Panc1 (cell line): Measurements from ENCODE around the gene GAB3. TPM values are rescaled to one million over a fixed set of nuclear protein-coding genes. Genes with fewer than 3 reads are reported as not detected.

Experiments used
- ATAC-seq: fragments of 200-7000 bp; cut with Tn5 transposase; 2 replicates; pipeline ENCODE4 v1.9.1; 2020; ENCODE audit warnings: mild to moderate bottlenecking, moderate library complexity
- BruUV-seq: library from RNA; stranded (reverse); fragments of 400-500 nt; replicated peaks from 2 replicates; lab custom pipeline; 2021; lab: Mats Ljungman, UMichigan
- CTCF ChIA-PET: fragments of 300-600 bp; sonication (Branson Sonifier 250); formaldehyde crosslinking; loops from one replicate; lab custom pipeline; 2022; ENCODE audit warnings: antibody characterized with exemption; lab: Charles Lee
- POLR2A ChIA-PET: fragments of 300-600 bp; sonication (Branson Sonifier 250); formaldehyde crosslinking; loops from one replicate; lab custom pipeline; 2022; ENCODE audit warnings: antibody characterized with exemption; lab: Charles Lee
- DNase-seq: peaks from one replicate; pipeline ENCODE4 v3.0.0-alpha.2; 2010; ENCODE audit warnings: low read depth, low spot score
- H3K27ac ChIP-seq: 2 replicates; pipeline ENCODE4 v1.5.1; 2011; ENCODE audit warnings: mild to moderate bottlenecking, low read length, inconsistent platforms
- H3K27me3 ChIP-seq: fragments of 200-500 bp; sonication (Bioruptor generic); 2 replicates; pipeline ENCODE4 v1.6.0; 2014; ENCODE audit warnings: low read length, inconsistent platforms; ENCODE audit not compliant: control insufficient read depth, insufficient read depth
- H3K36me3 ChIP-seq: fragments of 200-500 bp; sonication (Bioruptor generic); 2 replicates; pipeline ENCODE4 v1.5.1; 2014; ENCODE audit warnings: inconsistent platforms, mild to moderate bottlenecking, low read length, moderate library complexity; ENCODE audit not compliant: control insufficient read depth, insufficient read depth
- H3K4me1 ChIP-seq: 2 replicates; pipeline ENCODE4 v1.5.1; 2011; ENCODE audit warnings: inconsistent platforms, mild to moderate bottlenecking, low read length, moderate library complexity; ENCODE audit not compliant: control insufficient read depth, insufficient read depth
- H3K4me3 ChIP-seq, 2 experiments: 2 replicates each; pipeline ENCODE4 v1.5.1; 2011 to 2012; ENCODE audit warnings: low read depth in 2 of 2, low read length in 2 of 2, mild to moderate bottlenecking in 2 of 2, inconsistent platforms in 1 of 2, moderate library complexity in 1 of 2
- H3K9me3 ChIP-seq: fragments of 200-500 bp; sonication (Bioruptor generic); 2 replicates; pipeline ENCODE4 v1.5.1; 2014; ENCODE audit warnings: low read depth, mild to moderate bottlenecking, inconsistent platforms, low read length, moderate library complexity; ENCODE audit not compliant: control insufficient read depth, insufficient read depth
- POLR2AphosphoS5 ChIP-seq: IDR thresholded peaks from 2 replicates; pipeline ENCODE4 v1.6.1; 2012; ENCODE audit warnings: mild to moderate bottlenecking, low read depth, low read length, moderate library complexity
- SIN3A ChIP-seq: IDR thresholded peaks from 2 replicates; pipeline ENCODE4 v1.6.1; 2012; ENCODE audit warnings: low read depth, mild to moderate bottlenecking, low read length, moderate library complexity, borderline replicate concordance; ENCODE audit not compliant: insufficient read depth
- TCF7L2 ChIP-seq: IDR thresholded peaks from 2 replicates; pipeline ENCODE4 v1.6.1; 2011; ENCODE audit warnings: mild to moderate bottlenecking, low read depth, low read length, inconsistent platforms
- in situ Hi-C: cut with HindIII; loops from 2 replicates; pipeline ENCODE4 v1.10.0; 2016; ENCODE audit warnings: low sequenced_read_pairs, low pct_unique_long_range_greater_than_20kb
- intact Hi-C: fragments of 100-400 bp; cut with micrococcal nuclease; formaldehyde crosslinking; loops from one replicate; pipeline ENCODE4 v1.10.0; 2022; ENCODE audit not compliant: unreplicated experiment
- total RNA-seq: library from RNA; stranded (reverse); gene quantifications from one replicate; pipeline ENCODE4 v1.2.1, GENCODE V29; 2021; ENCODE audit not compliant: unreplicated experiment
- TF ChIP-seq, protein P1 (sequence below): fragments of 450-650 bp; IDR thresholded peaks from 2 replicates; pipeline ENCODE4 v1.5.1; 2017; ENCODE audit warnings: mild to moderate bottlenecking
- TF ChIP-seq, protein P2 (sequence below), 2 experiments: IDR thresholded peaks; 2 replicates each; pipeline ENCODE4 v1.6.1; 2011 to 2012; ENCODE audit warnings: low read depth in 2 of 2, control low read depth in 1 of 2, low read length in 1 of 2, mild to moderate bottlenecking in 1 of 2, moderate library complexity in 1 of 2; ENCODE audit not compliant: insufficient read depth in 1 of 2

GAB3 gene
- total RNA-seq, 1 experiment from 2014 or later: 8.2 TPM

DNA sequence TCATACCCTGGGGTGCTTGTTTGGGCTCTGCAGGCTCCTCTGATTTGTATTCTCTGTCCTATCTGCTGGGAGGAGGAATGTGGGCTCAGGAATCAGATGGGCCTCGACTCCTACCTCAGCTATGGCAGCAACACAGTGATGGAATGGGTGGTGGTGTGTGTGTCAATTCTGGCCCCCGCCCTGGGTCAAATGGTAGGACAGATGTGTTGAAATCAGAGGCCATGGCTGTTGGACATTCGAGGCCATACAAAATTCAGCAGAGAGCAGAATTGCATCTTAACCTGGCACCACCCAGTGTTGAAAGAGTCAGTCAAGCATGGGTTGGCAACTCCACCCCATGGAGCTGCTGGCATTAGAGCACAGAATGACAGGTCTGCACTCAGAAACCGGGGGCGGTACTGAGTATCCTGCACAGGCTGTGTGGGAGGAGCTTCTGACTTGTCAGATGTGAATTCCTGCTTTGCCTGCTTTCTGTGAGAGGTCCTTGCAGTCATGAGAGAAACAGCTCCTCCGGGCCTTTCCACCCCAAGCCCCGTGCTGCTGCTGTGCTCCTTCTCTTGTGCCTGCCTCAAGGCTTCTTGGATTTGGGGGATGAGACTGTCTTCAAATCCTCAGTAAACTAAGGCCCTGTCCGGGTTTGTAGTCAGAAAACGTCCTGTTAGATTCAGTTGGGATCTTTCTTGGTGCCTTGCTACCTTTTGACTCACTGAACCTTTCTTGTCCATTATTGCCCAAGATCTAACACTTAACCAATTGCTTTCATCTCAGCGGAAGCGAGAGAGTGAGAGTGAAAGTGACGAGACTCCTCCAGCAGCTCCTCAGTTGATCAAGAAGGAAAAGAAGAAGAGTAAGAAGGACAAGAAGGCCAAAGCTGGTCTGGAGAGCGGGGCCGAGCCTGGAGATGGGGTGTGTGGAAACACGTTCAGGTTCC is 24.8 kb upstream of the GAB3 start:
- Histone ChIP-seq H3K4me3 (no peak overlapping the region), H3K4me1 (peaks cover 26% of the 10 kb centered on the region), H3K27me3 (no peaks in the 10 kb centered on the region), H3K9me3 (no peaks in the 10 kb centered on the region), H3K27ac (no peak overlapping the region; the same call in 1 of the 2 replicates), H3K36me3 (peaks cover 20% of the 10 kb centered on the region; the same call in 1 of the 2 replicates)
- in situ Hi-C loops (no loop called here), intact Hi-C loops (no loop called here)
- ChIA-PET CTCF (no interaction called here), POLR2A (interaction anchor here (0.7 to 1.1 kb wide), 3 partner anchors 9 to 259 kb away, joined by 3 read pairs; partner anchors contain the start of gene FAM3A)
- TF ChIP-seq TCF7L2: no peak
- DNase-seq (no peak), ATAC-seq (peak; percentile 52)
- no TSS peak for BruUV-seq

DNA sequence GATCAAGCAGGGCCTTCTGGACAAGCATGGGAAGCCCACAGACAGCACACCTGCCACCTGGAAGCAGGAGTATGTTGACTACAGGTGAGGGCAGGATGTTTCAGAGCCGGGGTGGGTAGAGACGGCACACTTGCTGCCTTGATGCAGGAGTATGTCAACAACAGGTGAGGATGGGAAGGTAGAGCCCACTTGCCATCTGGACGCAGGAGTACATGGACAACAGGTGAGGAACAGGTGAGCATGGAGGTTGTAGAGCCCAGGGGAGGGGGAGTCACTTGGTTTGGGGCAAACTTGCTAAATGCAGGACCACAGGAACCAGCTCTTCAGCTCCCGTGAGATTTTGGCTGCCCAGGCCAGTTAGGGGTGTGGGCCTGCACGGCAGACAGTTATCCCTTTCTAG is 23.7 kb upstream of the GAB3 start:
- in situ Hi-C loops (no loop called here), intact Hi-C loops (no loop called here)
- no peaks in the 10 kb centered on the region for H3K9me3 ChIP-seq
- POLR2A ChIA-PET: no interaction called here
- no peak for ATAC-seq
- CTCF ChIA-PET: no interaction called here
- TF ChIP-seq, protein P1, sequence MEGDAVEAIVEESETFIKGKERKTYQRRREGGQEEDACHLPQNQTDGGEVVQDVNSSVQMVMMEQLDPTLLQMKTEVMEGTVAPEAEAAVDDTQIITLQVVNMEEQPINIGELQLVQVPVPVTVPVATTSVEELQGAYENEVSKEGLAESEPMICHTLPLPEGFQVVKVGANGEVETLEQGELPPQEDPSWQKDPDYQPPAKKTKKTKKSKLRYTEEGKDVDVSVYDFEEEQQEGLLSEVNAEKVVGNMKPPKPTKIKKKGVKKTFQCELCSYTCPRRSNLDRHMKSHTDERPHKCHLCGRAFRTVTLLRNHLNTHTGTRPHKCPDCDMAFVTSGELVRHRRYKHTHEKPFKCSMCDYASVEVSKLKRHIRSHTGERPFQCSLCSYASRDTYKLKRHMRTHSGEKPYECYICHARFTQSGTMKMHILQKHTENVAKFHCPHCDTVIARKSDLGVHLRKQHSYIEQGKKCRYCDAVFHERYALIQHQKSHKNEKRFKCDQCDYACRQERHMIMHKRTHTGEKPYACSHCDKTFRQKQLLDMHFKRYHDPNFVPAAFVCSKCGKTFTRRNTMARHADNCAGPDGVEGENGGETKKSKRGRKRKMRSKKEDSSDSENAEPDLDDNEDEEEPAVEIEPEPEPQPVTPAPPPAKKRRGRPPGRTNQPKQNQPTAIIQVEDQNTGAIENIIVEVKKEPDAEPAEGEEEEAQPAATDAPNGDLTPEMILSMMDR: no peak
- TF ChIP-seq, protein P2, sequence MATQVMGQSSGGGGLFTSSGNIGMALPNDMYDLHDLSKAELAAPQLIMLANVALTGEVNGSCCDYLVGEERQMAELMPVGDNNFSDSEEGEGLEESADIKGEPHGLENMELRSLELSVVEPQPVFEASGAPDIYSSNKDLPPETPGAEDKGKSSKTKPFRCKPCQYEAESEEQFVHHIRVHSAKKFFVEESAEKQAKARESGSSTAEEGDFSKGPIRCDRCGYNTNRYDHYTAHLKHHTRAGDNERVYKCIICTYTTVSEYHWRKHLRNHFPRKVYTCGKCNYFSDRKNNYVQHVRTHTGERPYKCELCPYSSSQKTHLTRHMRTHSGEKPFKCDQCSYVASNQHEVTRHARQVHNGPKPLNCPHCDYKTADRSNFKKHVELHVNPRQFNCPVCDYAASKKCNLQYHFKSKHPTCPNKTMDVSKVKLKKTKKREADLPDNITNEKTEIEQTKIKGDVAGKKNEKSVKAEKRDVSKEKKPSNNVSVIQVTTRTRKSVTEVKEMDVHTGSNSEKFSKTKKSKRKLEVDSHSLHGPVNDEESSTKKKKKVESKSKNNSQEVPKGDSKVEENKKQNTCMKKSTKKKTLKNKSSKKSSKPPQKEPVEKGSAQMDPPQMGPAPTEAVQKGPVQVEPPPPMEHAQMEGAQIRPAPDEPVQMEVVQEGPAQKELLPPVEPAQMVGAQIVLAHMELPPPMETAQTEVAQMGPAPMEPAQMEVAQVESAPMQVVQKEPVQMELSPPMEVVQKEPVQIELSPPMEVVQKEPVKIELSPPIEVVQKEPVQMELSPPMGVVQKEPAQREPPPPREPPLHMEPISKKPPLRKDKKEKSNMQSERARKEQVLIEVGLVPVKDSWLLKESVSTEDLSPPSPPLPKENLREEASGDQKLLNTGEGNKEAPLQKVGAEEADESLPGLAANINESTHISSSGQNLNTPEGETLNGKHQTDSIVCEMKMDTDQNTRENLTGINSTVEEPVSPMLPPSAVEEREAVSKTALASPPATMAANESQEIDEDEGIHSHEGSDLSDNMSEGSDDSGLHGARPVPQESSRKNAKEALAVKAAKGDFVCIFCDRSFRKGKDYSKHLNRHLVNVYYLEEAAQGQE (IDR thresholded peaks at IDR 0.05; ENCODE audit: insufficient read depth in 1 of 2, low read depth in 2 of 2, low read length in 1 of 2): no peak
- no peak for TF ChIP-seq POLR2AphosphoS5
- TF ChIP-seq SIN3A: no peak
- TF ChIP-seq TCF7L2: no peak
- H3K27ac ChIP-seq: no peak overlapping the region
- BruUV-seq: no TSS peak
- H3K4me3 ChIP-seq: no peak overlapping the region
- H3K4me1 ChIP-seq: peaks cover 26% of the 10 kb centered on the region
- no peaks in the 10 kb centered on the region for H3K27me3 ChIP-seq
- DNase-seq: no peak
- H3K36me3 ChIP-seq: peaks cover 25% of the 10 kb centered on the region
